GM18511 (cell line): Measurements from ENCODE around the gene PLA2G2A.

Experiments used
- ATAC-seq: cut with Tn5 transposase; IDR thresholded peaks from one replicate; pipeline ENCODE4 v1.9.1; 2021; ENCODE audit warnings: mild to moderate bottlenecking, moderate library complexity; ENCODE audit not compliant: unreplicated experiment

PLA2G2A gene

GRCh38 chr1:19974822-19975416 is 4.5 kb downstream of the PLA2G2A start:
- no peak for ATAC-seq

GRCh38 chr1:19973616-19974015 is 5.8 kb downstream of the PLA2G2A start:
- ATAC-seq = no peak

GRCh38 chr1:19971664-19972063 is 7.8 kb downstream of the PLA2G2A start:
- ATAC-seq = no peak

- ATAC-seq = no peak
These were observed 9.3 kb downstream of the PLA2G2A start for GRCh38 chr1:19969898-19970660.

GRCh38 chr1:19967808-19968207 is 11.6 kb downstream of the PLA2G2A start:
- ATAC-seq = no peak

- no peak for ATAC-seq
These were observed 14.9 kb downstream of the PLA2G2A start for GRCh38 chr1:19964542-19964941.

- no peak for ATAC-seq
These were observed 15.8 kb downstream of the PLA2G2A start for GRCh38 chr1:19963636-19964035.

- ATAC-seq = no peak
These were observed 18.8 kb downstream of the PLA2G2A start for GRCh38 chr1:19960591-19960990.

- no peak for ATAC-seq
These were observed 21.6 kb downstream of the PLA2G2A start for GRCh38 chr1:19957779-19958178.

- no peak for ATAC-seq
These were observed 23.8 kb downstream of the PLA2G2A start for GRCh38 chr1:19955534-19956170.

GRCh38 chr1:19954059-19954458 is 25.4 kb downstream of the PLA2G2A start:
- ATAC-seq = no peak

GRCh38 chr1:19949016-19949415 is 30.4 kb downstream of the PLA2G2A start:
- no peak for ATAC-seq

GRCh38 chr1:19946971-19947370 is 32.4 kb downstream of the PLA2G2A start:
- no peak for ATAC-seq

- ATAC-seq = no peak
These were observed 33.1 kb downstream of the PLA2G2A start for GRCh38 chr1:19946331-19946751.

- no peak for ATAC-seq
These were observed 33.5 kb downstream of the PLA2G2A start for GRCh38 chr1:19945914-19946313.

- no peak for ATAC-seq
These were observed 36.8 kb downstream of the PLA2G2A start for GRCh38 chr1:19942657-19943056.

- no peak for ATAC-seq
These were observed 37.3 kb downstream of the PLA2G2A start for GRCh38 chr1:19942088-19942487.

- no peak for ATAC-seq
These were observed 38.2 kb downstream of the PLA2G2A start for GRCh38 chr1:19941206-19941568.

- no peak for ATAC-seq
These were observed 38.8 kb downstream of the PLA2G2A start for GRCh38 chr1:19940486-19941205.

- no peak for ATAC-seq
These were observed 40.9 kb downstream of the PLA2G2A start for GRCh38 chr1:19938472-19938871.

- ATAC-seq = no peak
These were observed 43.2 kb downstream of the PLA2G2A start for GRCh38 chr1:19936061-19936750.
